Lung (tissue), 12 donors: ENCODE data around the gene TMCO4. TPM values are rescaled to one million over a fixed set of nuclear protein-coding genes. Genes with fewer than 3 reads are reported as not detected.

Experiments used
- ATAC-seq: fragments of 200-7000 bp; cut with Tn5 transposase; one replicate; pipeline ENCODE4 v1.9.1; 2020; ENCODE audit warnings: moderate number of reproducible peaks; ENCODE audit not compliant: insufficient read depth, low FRiP score
- DNase-seq, 3 donors: peaks; one replicate each; pipeline ENCODE4 v3.0.0-alpha.2; 2013 to 2017
- H3K27ac ChIP-seq, 2 donors: one replicate each; pipeline ENCODE4 v1.5.1; 2013; ENCODE audit warnings: mild to moderate bottlenecking in 2 of 2, moderate library complexity in 2 of 2, control low read depth in 1 of 2, inconsistent platforms in 1 of 2, low read depth in 1 of 2, low read length in 1 of 2
- H3K27me3 ChIP-seq, 3 donors: one replicate each; pipeline ENCODE4 v1.5.1; 2013; ENCODE audit warnings: low read length in 2 of 3; ENCODE audit not compliant: control insufficient read depth in 3 of 3, insufficient read depth in 3 of 3
- H3K36me3 ChIP-seq, 4 donors: one replicate each; pipeline ENCODE4 v1.5.1; 2013; ENCODE audit warnings: low read length in 4 of 4, mild to moderate bottlenecking in 1 of 4, moderate library complexity in 1 of 4; ENCODE audit not compliant: control insufficient read depth in 4 of 4, insufficient read depth in 4 of 4
- H3K4me1 ChIP-seq, 5 donors: one replicate each; pipeline ENCODE4 v1.5.1; 2013; ENCODE audit warnings: low read length in 5 of 5, mild to moderate bottlenecking in 2 of 5, moderate library complexity in 1 of 5; ENCODE audit not compliant: control insufficient read depth in 5 of 5, insufficient read depth in 5 of 5
- H3K4me3 ChIP-seq: one replicate; pipeline ENCODE4 v1.5.1; 2013; ENCODE audit warnings: mild to moderate bottlenecking, control low read depth, moderate library complexity
- H3K9ac ChIP-seq, 2 donors: one replicate each; pipeline ENCODE4 v1.5.1; 2013; ENCODE audit warnings: low read length in 2 of 2, control low read depth in 1 of 2; ENCODE audit not compliant: insufficient read depth in 1 of 2
- H3K9me3 ChIP-seq, 4 donors: one replicate each; pipeline ENCODE4 v1.5.1; 2013; ENCODE audit warnings: low read length in 3 of 4, mild to moderate bottlenecking in 1 of 4, moderate library complexity in 1 of 4; ENCODE audit not compliant: control insufficient read depth in 4 of 4, insufficient read depth in 3 of 4
- CTCF ChIP-seq: IDR thresholded peaks from 2 replicates; pipeline ENCODE4 v1.5.1; 2012; ENCODE audit warnings: mild to moderate bottlenecking; ENCODE audit errors: control extremely low read depth, extremely low read depth
- WGBS, 2 donors: extraction: QIAGEN DNeasy Blood & Tissue Kit; methylation state at CpG; one replicate each; pipeline ENCODE4 v1.1.7; 2013; 5-methylcytosine and 5-hydroxymethylcytosine counted together
- polyA plus RNA-seq, 2 donors: library from polyadenylated mRNA; stranded (reverse); fragments of 200-250 nt; gene quantifications; one replicate each; pipeline ENCODE4 v1.2.1, GENCODE V29; 2013
- total RNA-seq, 2 donors: library from RNA; depleted of rRNA in 1 of 2; stranded (reverse); fragments of >200 nt in 1 of 2; gene quantifications; one replicate each; pipeline ENCODE4 v1.2.1, GENCODE V29; 2014 to 2021
- donor health status: control.
- donor health status: control.
- donor health status: Bipolar disorder and iron deficiency.
- donor health status: healthy.
- donor health status: DM: yes; HTN: yes; CAD: no.

TMCO4 gene
- total and polyA plus RNA-seq, 4 donors, result 14.3 to 27.8 (median 19.5) TPM

DNA sequence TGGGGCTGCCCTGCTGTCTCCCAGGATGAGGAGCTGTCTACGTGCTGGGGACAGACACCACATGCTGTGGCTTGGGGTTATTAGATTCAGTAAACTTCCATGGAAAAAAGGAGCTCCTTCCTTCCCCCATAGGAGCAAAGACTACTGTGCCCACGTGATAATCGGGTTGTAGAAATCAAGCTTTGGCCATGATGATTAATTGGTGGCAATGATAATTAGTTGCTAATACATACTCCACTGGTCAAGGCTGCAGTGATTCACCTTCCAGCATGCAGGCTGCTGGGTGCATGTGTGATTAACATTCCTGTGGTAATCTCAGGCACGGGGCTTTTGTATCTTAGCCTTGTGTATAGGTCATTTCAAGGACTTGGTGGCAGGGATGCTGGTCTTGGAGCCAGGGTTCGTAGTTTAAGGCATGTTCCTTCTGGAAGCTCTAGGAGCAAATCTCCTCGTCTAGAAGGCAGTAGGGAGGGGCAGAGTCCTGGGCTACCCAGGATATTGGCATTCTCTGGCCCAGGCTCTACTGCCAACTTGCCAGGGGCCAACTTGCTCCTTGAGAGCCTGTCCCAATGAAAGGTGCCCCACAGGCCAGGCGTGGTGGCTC is 41.4 kb downstream of the TMCO4 start:
- H3K36me3 ChIP-seq, result peaks cover 0 to 18% (median 4%) of the 10 kb centered on the region in 4 donors
- no peaks in the 10 kb centered on the region for H3K27me3 ChIP-seq
- H3K9ac ChIP-seq, result no peak overlapping the region
- ATAC-seq (no peak), DNase-seq (no peak)
- no peak for TF ChIP-seq CTCF
- no peaks in the 10 kb centered on the region for H3K4me1 ChIP-seq
- WGBS, 2 donors, result 85 to 91% methylated on average over 7 of the region's 7 CpGs
- no peaks in the 10 kb centered on the region for H3K9me3 ChIP-seq
- H3K4me3 ChIP-seq, result no peak overlapping the region
- no peak overlapping the region for H3K27ac ChIP-seq

DNA sequence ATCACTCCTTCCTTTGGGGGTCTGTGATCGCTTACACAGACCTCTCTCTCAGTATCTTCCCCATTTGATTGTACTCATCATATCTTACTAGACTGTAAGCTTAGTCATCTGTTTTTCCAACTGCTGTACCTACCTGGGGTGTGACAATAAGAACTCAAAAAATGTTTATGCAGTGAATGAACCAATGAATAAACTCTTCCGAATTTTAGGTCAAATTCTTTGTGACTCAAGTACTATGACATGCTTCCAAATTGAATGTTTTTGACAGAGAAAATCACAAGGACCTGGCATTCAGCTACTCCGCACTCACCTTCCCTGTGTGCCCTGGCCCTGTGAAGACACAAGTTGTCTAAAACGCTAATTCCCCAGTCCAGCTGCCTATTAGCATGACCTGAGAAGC is 42.1 kb downstream of the TMCO4 start:
- DNase-seq (no peak), ATAC-seq (no peak)
- no peaks in the 10 kb centered on the region for H3K9me3 ChIP-seq
- H3K36me3 ChIP-seq, result peaks cover 0 to 19% (median 4%) of the 10 kb centered on the region in 4 donors
- H3K4me3 ChIP-seq, result no peak overlapping the region
- no peaks in the 10 kb centered on the region for H3K27me3 ChIP-seq
- H3K27ac ChIP-seq, result no peak overlapping the region
- H3K4me1 ChIP-seq, result no peaks in the 10 kb centered on the region
- no peak overlapping the region for H3K9ac ChIP-seq
- TF ChIP-seq CTCF, result no peak
- 92 to 95% methylated on average over 4 of the region's 4 CpGs for WGBS, 2 donors

- Histone ChIP-seq H3K27ac (no peak overlapping the region), H3K4me1 (no peaks in the 10 kb centered on the region), H3K36me3 (peaks cover 0 to 19% (median 4%) of the 10 kb centered on the region in 4 donors), H3K9ac (no peak overlapping the region), H3K9me3 (no peaks in the 10 kb centered on the region), H3K4me3 (no peak overlapping the region), H3K27me3 (no peaks in the 10 kb centered on the region)
- TF ChIP-seq CTCF, result no peak
- DNase-seq (no peak), ATAC-seq (no peak)
- WGBS, 2 donors, result 96% methylated on average over 5 of the region's 5 CpGs
These were observed 43.2 kb downstream of the TMCO4 start for GRCh38 chr1:19756480-19756879.

DNA sequence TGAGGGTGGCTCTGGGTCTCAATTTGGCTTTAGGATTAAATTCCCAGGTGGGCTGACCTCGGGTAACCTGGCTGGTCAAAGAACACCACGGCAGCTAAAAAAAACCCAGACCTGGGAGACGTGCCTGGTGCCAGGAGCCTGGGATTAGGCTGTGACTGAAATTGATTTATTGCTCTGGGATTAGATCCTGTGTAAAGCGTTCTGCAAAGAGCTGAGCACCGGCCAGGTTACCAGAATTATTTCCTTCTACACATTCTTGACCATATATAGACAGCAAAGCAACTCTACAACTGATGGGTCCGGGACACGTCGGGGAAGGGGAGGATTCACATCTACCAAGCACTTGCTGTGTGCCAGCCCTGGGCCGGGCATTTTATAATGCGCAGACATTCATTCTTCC is 45.2 kb downstream of the TMCO4 start:
- H3K9ac ChIP-seq, result no peak overlapping the region
- H3K27me3 ChIP-seq, result no peaks in the 10 kb centered on the region
- DNase-seq, result no peak
- no peaks in the 10 kb centered on the region for H3K9me3 ChIP-seq
- 80 to 85% methylated on average over 10 of the region's 10 CpGs for WGBS, 2 donors
- TF ChIP-seq CTCF, result no peak
- ATAC-seq, result no peak
- peaks cover 0 to 25% (median 4%) of the 10 kb centered on the region in 4 donors for H3K36me3 ChIP-seq
- no peak overlapping the region for H3K27ac ChIP-seq
- H3K4me1 ChIP-seq, result no peaks in the 10 kb centered on the region
- H3K4me3 ChIP-seq, result no peak overlapping the region
